ENCODE measurements around the gene TRIM26. TPM values are rescaled to one million over a fixed set of nuclear protein-coding genes. Genes with fewer than 3 reads are reported as not detected.

TRIM26 gene
- total and polyA plus RNA-seq, 2 experiments from 2014 or later, result 27.2 to 37.2 TPM

- WGBS (ENCODE audit: low lambda C conversion rate, missing lambda C conversion rate), result 8% methylated on average over 53 of the region's 62 CpGs
- Histone ChIP-seq H3K9me2 (replicated peaks; ENCODE audit: insufficient read depth) (no peaks in the 10 kb centered on the region), H3K4me1 (ENCODE audit: insufficient read depth) (no peaks in the 10 kb centered on the region), H2AFZ (peak overlapping the region; percentile 73), H3K79me2 (no peaks in the 10 kb centered on the region), H3K4me3 (no peak overlapping the region), H3K9me3 (ENCODE audit: low read depth) (no peaks in the 10 kb centered on the region), H3K27me3 (peaks cover 75% of the 10 kb centered on the region), H4K20me1 (ENCODE audit: insufficient read depth, poor library complexity, severe bottlenecking) (no peaks in the 10 kb centered on the region), H3K36me3 (replicated peaks; ENCODE audit: insufficient read depth, low read depth) (no peaks in the 10 kb centered on the region), H3K4me2 (peak overlapping the region; percentile 73), H3K27ac (no peak overlapping the region)
- TF ChIP-seq EZH2phosphoT487 (IDR thresholded peaks at IDR 0.05; ENCODE audit: low read depth, severe bottlenecking, unreplicated experiment) (no peak), CTCF (IDR thresholded peaks at IDR 0.05; ENCODE audit: poor library complexity) (peak; percentile 12)
- peak; percentile 52 for DNase-seq (ENCODE audit: low spot score)
These were observed 41.3 kb downstream of the TRIM26 start for GRCh38 chr6:30171677-30172471.

- TF ChIP-seq EZH2 (IDR thresholded peaks at IDR 0.05; ENCODE audit: borderline replicate concordance), result no peak
- TF ChIP-seq CTCF (IDR thresholded peaks at IDR 0.05; ENCODE audit: poor library complexity), result peak; percentile 74
- Histone ChIP-seq H3K79me2 (no peaks in the 10 kb centered on the region), H4K20me1 (ENCODE audit: insufficient read depth, poor library complexity, severe bottlenecking) (no peaks in the 10 kb centered on the region), H3K27ac (no peak overlapping the region), H3K9me2 (replicated peaks; ENCODE audit: insufficient read depth) (no peaks in the 10 kb centered on the region), H3K36me3 (replicated peaks; ENCODE audit: insufficient read depth, low read depth) (no peaks in the 10 kb centered on the region), H3K4me2 (no peak overlapping the region), H3K4me3 (no peak overlapping the region), H3K9me3 (ENCODE audit: low read depth) (no peaks in the 10 kb centered on the region), H2AFZ (no peak overlapping the region), H3K27me3 (peaks cover 61% of the 10 kb centered on the region), H3K4me1 (ENCODE audit: insufficient read depth) (no peaks in the 10 kb centered on the region)
- 30% methylated on average over 7 of the region's 7 CpGs for WGBS (ENCODE audit: low lambda C conversion rate, missing lambda C conversion rate)
- peak; percentile 63 for DNase-seq (ENCODE audit: low spot score)
These were observed 43.3 kb downstream of the TRIM26 start for GRCh38 chr6:30169658-30170614.

- no peaks in the 10 kb centered on the region for H3K4me1 ChIP-seq (ENCODE audit: insufficient read depth)
- H3K4me3 ChIP-seq, result no peak overlapping the region
- H2AFZ ChIP-seq, result no peak overlapping the region
- no peaks in the 10 kb centered on the region for H3K9me2 ChIP-seq (replicated peaks; ENCODE audit: insufficient read depth)
- TF ChIP-seq EZH2 (IDR thresholded peaks at IDR 0.05; ENCODE audit: borderline replicate concordance), result no peak
- TF ChIP-seq EZH2phosphoT487 (IDR thresholded peaks at IDR 0.05; ENCODE audit: low read depth, severe bottlenecking, unreplicated experiment), result no peak
- no peak for TF ChIP-seq CTCF (IDR thresholded peaks at IDR 0.05; ENCODE audit: poor library complexity)
- H3K79me2 ChIP-seq, result no peaks in the 10 kb centered on the region
- no peaks in the 10 kb centered on the region for H3K9me3 ChIP-seq (ENCODE audit: low read depth)
- no peak overlapping the region for H3K4me2 ChIP-seq
- H3K27me3 ChIP-seq, result peaks cover 49% of the 10 kb centered on the region
- no peak overlapping the region for H3K27ac ChIP-seq
- DNase-seq (ENCODE audit: low spot score), result no peak
- 67% methylated on average over 1 of the region's 1 CpG for WGBS (ENCODE audit: low lambda C conversion rate, missing lambda C conversion rate)
- H4K20me1 ChIP-seq (ENCODE audit: insufficient read depth, poor library complexity, severe bottlenecking), result no peaks in the 10 kb centered on the region
- H3K36me3 ChIP-seq (replicated peaks; ENCODE audit: insufficient read depth, low read depth), result no peaks in the 10 kb centered on the region
These were observed 44.5 kb downstream of the TRIM26 start for GRCh38 chr6:30168741-30169140.
